AG08396 (cell line): ENCODE data around the gene SS18L1.
"Not testable (repeated sequence)": the region's sequence is repeated elsewhere in the genome, so short reads cannot be mapped to it uniquely, and the experiment has no call there.

Source experiments
- DNase-seq: peaks from one replicate; pipeline ENCODE4 v3.0.0; 2012; ENCODE audit warnings: low spot score, mixed read lengths

The SS18L1 gene, protein sequence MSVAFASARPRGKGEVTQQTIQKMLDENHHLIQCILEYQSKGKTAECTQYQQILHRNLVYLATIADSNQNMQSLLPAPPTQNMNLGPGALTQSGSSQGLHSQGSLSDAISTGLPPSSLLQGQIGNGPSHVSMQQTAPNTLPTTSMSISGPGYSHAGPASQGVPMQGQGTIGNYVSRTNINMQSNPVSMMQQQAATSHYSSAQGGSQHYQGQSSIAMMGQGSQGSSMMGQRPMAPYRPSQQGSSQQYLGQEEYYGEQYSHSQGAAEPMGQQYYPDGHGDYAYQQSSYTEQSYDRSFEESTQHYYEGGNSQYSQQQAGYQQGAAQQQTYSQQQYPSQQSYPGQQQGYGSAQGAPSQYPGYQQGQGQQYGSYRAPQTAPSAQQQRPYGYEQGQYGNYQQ

DNA sequence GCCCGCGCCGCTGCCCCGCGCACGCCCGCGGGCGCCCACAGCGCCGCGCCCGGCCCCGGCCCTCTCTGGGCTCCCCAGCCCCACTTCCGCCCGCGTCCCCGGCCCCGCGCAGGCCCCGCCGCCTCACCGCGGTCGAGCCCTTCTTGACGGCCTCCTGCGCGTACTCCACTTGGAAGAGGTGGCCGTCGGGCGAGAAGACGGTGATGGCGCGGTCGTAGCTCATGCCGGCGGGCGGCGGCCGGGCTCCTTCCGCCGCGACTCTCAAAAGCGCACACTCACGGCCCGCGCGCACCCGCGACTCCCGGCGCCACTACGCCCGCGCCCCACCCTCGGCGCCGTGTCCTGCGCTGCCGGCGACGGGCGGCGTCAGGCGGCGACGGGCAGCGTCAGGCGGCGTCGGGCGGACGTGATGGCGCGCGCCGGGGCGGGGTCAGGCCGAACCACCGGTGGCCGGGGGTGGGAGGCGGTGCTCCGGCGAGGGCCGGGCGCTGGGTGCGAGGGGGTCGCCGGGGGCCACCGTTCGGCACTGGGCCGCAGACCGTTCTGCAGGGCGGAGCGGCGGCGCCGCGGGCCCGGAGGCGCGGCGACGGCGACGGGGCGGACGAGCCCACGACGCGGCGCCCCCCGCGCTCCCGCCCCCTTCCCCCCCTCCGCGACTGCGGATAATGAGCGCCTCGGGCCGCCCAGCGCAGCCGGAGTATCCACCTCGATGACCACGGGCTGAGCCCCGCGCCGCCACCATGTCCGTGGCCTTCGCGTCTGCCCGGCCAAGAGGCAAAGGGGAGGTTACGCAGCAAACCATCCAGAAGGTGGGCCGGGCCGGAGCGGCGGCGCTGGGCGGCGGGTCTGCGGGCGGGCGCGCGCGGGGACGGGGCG lies at the start of gene SS18L1, which contains the start of gene PSMA7:
Gene SS18L1, plus strand, starts transcription at position 689 of the 876 bp plus-strand sequence. Its CDS starts 52 bp downstream, at position 741.
Gene PSMA7, minus strand, starts transcription at position 314 of the 876 bp plus-strand sequence. Its CDS starts 91 bp downstream, at position 223.
- peak; percentile 95 for DNase-seq

DNA sequence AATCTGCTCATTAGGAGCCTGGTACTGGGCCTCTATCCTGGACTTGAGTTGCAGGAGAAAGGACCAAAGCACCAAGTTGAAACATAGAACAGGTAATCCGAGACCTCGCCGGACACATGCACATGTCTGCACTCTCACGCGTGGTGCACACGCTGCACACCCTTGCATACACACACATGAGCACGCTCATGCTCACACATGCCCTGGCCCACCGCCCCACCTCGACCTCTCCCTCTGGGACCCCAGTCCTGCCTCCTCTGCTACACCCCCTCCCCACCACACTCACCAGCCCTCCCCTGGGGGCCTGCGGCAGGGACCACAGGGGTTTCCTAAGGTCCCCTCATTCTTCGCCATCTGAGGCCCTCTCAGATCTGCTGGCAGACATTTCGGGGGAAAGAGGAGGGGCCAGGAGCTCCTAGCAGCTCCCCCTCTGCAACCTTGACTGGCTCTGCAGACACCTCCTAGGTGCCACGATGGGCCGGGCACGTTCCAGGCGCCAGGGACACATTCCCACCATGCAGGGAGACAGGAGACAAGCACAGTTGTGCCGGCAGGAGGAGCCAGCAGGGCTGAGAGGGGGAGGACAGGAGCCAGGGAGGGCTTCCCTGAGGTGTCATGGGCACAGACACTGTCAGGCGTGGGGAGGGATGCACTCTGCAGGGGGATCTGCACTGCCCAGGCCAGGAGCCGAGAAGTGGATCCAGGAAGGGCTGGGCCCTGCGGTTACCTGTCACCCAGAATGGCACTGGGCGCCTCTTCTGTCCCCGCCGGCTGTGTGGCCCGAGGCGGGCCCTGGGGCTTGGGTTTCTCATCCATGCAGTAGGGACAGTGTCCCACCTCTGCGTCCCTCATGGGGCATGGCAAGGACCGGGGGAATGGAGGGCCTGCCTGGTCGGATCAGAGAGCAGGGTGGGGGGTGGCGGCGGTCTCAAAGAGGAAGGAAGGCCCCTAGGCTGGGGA lies 46.9 kb upstream of the SS18L1 start:
- DNase-seq: no peak

DNA sequence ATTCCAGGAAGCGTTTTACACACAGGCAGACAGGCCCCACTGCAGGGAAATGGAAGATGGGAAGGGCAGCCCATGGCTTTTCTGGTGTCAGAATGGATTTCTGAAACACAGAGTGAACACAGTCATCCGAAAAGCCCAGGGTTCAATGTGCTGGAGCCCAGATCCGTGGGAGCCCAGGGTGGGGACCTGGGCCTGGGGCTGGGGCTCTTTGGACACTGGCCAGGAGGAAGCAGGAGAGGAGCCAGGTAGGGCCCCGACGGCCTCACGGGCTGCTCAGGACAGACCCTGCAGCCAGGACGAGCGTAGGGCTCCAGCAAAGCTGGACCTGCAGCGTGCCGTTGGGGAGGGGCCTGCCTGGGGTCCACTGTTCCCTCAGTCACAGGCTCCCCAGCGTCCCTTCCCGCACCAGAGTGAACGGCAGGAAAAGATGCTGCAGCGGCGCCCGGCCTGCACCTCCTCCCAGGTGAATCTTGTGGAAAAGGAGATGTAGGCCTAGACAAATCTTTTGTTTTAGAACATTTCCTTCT lies 45.6 kb upstream of the SS18L1 start:
- DNase-seq: no peak

DNA sequence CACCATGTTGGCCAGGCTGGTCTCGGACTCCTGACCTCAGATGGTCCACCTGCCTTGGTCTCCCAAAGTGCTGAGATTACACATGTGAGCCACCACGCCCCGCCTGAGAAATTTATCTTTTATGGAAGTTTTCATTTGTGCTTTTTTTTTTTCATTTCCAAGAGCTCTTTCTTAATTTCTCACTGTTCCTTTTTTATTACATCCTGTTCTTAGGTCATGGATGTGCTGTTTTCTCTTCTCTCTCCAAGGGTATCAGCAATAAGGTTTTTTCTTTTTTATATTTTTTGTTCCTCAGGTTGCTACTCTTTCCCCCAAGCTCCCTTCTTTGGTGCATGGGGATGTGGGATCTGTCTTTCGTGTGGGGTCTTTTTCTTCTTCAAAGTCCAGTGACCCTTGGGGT lies 42.5 kb upstream of the SS18L1 start:
- DNase-seq: no peak

DNA sequence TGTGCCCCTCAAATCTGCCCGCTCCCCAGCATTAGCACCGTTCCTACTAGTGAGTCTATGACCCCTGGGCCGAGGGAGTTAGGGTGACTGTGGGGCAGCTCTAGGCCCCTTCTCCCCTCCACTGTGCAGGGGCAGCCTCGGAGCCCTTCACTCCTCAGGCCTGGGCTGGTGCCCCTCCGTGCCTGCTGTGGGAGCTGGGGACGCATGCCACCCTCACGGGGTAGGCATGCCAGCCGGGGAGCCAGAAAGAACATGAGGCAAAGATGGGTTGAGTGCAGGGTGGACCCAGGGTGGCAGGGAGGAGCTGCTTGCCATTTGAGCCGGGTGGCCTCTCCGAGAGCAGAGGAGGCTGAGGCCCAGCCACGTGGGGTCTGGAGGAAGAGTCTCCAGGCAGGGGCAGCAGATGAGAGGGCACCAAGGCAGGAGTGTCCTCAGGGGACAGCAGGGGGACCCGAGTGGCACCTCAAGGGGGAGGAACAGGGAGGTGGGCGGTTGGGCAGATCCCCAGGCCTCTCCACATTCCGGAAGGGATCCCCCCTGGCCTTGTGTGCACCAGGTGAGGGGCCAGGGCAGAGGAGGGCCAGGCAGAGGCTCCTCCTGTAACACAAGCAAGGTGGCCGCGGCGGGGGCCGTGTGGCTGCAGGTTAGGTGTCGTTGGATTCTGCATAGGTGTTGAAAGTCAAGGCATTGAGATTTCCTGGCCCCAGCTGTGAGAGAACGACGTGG lies 39.9 kb upstream of the SS18L1 start:
- DNase-seq: no peak

DNA sequence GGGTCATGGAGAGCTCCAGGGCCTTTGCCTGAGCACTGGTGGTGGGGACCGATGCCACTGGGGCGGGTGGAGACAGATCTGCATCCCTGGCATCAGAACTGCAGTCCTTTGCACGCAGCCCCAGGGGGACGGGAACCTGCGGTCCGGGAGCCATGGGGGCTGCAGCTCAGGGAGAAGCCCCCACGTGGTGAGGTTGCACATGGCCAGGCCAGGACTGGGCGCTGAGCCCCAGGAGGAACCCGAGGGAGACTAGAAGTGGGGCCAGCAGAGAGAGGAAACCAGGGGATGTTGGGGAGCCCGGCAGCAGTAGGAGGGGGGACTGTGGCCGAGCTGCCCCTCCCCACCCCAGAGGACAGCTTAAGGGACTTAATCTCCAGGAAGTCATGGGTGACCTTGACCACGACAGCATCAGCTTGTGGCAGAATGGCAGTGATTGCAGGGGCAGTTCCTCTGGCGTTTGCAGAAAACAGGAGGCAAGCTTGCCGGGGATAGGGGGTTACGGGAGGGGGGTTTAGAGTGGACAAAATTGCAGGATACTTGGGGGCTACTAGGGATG lies 39.3 kb upstream of the SS18L1 start:
- no peak for DNase-seq

DNA sequence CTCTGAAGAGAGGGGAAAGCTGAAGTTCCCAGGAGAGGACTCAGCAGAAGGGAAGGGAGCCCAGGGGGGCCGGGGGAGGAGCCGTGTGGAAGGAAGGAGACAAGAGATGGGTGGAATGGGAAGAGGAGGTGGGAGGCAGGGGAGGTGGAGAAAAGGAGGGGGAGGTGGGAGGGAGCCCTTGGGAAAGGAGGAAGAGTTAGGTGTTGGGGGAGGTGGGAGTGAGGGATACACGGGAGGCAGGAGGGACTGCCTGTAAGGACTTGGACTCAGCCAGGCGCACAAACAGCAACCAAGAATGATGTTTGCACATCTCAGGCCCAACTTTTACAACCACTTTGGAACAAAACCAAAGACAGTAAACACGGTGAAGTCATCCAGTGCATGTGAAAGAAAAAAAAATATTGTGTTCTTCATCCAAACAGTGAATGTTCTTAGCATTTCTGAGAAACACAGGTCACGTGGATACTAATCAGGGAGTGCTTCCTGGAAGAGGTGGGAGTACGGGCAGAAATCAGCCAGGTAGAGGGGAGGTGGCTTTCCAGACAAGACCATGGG lies 38.7 kb upstream of the SS18L1 start:
- peak; percentile 46 for DNase-seq

DNA sequence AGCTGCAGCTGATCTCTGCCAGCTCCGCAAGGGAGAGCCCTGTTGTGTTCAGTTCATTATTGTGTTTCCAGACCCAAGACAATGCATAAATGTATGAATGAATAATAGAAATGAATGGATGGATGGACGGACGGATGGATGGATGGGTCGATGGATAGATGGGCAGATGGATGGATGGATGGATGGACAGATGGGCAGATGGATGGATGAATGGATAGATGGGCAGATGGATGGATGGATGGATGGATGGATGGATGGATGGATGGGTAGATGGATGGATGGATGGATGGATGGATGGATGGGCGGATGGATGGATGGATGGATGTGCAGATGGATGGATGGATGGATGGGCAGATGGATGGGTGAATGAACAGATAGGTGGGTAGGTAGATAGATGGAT lies 38.0 kb upstream of the SS18L1 start:
- DNase-seq: no peak

DNA sequence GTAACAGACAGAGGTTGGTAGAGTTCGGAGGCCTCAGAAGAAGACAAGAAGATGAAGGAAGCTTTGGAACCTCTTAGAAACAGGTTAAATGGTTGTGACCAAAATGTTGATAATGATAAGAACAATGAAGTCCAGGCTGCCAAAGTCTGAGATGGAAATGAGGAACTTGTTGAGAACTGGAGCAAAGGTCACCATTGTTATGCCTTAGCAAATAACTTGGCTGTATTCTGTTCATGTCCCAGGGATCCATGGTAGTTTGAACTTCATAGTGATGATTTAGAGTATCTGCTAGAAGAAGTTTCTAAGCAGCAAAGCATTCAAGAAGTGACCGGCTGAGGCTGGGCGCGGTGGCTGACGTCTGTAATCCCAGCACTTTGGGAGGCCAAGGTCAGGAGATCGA lies 32.4 kb upstream of the SS18L1 start:
- DNase-seq: no peak

DNA sequence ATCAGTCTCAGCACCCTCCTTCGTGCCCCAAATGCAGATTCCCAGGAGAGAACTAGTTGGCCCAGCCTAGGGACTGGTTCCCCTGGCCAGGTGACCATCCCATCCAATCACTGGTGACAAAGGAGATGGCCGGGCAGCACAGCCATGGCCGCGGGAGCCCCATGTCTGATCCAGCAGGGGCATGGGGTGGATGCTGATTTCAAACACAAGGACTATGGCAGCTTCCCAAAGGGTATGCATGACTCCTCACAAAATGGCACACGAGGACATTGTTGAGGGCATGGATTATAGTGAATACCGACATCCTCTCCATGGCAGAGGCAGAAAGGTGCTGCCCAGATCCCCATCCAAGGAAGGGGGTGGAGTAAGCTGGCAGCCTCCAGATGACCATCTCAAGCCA lies 31.2 kb upstream of the SS18L1 start:
- DNase-seq: no peak

DNA sequence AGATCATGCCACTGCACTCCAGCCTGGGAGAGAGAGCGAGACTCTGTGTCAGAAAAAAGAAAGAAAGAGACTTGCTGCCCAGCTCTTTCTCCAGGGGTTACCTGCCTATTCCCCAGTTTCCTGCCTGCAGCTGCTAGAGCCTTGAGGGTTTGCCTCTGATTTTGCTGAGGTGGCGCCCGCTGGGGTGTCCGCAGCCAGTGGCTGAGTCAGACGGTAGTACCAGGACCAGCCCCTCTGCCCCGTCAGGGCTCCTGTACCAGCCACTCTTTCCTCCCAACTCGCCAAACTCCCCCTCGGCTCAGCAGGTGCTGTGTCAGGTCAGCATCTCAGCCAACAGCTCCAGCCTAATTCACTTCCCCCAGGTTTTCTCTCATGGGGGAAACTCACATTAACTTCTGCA lies 28.7 kb upstream of the SS18L1 start:
- no peak for DNase-seq

DNA sequence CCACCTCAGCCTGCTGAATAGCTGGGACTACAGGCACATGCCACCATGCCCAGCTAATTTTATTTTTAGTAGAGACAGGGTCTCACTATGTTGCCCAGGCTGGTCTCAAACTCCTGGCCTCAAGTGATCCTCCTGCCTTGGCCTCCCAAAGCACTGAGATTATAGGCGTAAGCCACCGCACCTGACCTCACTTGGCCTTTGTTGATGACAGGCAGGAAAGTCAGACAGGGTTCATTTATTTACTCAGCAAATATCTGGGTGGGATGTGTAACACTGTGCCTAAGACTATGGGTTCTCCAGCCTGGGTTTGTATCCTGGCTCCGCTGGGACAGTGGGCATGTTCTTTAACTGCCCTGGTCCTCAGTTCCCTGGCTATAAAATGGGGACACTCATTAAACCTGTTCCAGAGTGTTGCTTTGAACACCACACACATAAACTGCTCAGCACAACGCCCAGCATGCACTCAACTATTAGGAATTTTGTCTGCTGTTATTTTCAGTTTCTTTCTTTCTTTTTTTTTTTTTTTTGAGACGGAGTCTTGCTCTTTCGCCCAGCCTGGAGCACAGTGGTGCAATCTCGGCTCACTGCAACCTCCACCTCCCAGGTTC lies 27.7 kb upstream of the SS18L1 start:
- not testable (repeated sequence) for DNase-seq

DNA sequence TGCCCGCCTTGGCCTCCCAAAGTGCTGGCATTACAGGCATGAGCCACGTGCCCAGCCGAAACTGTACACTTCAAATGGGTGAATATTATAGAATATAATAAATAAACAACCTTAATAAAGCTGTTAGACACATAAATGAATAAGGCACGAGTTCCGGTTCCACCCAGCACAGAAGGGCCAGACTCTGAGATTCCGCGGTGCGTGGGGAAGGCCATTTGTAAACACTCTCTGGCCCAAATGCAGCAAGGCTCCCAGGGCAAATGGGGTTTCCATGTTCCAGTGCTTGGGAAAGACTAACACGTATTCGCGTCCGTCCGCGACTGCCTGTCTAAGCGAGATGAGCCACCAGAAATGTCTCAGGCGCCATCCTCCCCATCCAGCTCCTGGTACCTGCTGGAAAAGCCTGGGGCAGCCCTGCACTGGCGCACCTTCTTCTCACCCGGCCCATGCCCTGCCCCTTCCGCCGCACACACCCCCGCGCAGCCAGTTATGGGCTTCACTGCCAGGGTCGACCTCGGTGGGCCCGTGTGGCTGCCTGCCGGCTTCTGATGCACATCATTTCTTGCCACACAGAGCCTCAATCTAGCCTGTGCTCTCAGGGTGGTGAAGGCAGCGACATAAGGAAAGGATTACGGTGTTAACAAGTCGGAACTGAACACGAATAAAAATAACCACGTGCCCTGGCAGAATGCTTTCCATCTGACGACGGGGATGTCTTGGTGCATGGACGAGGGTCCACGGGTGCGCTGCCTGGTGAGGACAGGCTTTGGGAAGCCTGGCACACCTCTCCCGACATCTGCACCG lies 26.8 kb upstream of the SS18L1 start:
- DNase-seq: no peak

DNA sequence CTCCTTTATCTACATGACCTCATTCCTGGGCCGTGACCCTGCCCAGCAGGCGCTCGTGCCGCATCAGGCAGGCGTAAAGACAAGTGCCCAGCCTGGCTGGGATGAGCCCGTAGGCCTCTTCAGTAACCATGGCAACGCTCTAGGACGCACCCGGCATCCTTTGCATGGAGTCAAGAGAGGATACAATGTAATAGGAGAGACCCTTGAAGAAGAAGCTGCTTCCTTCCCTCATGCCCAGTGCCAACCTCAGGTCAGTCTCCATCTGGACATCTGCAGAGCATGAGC lies 26.3 kb upstream of the SS18L1 start:
- DNase-seq: no peak

DNA sequence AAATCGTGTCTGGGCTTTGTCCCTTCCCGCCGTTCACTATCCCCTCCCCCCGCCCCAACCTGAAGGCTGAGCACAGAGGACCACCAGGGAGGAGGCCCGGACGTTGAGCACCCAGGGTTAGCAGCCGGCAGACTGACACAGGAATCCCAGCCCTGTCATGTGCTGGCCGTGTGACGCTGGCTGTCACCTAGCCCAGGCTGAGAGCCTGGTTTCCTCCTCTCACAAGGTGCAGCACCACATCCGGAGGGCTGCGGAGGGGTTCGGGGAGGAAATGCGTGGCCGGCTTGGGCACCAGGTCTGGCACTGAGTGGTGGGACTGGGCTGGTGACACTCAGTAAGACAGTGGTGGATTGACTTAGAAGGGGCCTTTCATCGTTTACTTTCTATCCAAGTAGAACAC lies 25.9 kb upstream of the SS18L1 start:
- no peak for DNase-seq

DNA sequence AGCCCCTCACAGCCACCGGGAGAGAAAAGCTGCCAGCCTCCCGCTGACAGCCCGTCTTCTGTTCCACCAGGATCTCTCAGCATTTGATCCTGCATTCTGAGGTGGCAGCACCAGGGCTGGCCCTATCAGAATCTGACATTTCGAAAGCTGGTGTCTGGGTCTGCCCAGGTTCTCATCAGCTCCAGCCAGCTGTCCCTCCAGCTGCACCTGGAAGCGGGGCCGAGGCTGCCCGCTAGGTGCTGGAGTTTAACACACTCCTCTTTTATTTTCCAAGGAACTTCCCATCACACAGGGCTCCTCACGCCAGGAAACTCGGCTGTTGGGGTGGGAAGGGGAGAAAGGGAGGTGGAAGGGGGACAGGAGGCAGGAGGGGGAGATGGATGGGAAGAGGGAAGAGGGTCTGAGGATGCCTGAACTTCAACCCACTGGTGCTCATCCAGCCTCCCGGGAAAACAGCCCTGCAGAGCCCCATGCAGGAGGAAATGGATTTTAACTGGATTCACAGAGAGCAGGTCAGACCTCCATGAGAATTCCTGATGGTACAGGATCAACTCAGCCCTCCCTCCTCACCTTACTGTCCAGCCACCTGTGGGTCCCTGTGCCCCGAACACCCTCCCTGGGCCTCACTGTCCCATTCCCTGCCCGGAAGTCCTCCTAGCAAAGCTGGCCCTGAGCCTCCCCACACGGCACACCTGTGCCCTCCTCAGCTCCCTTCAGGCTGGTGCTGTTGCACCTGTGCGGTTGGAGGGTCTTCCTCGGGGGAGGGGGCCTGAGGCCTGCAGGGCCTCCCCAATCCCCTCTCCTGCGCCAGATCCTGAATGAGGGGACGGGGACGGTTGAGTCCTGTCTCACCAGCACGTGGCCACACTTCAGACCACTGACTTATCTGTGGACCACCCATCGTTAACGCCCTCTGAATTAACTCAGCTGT lies 25.2 kb upstream of the SS18L1 start:
- DNase-seq: no peak

DNA sequence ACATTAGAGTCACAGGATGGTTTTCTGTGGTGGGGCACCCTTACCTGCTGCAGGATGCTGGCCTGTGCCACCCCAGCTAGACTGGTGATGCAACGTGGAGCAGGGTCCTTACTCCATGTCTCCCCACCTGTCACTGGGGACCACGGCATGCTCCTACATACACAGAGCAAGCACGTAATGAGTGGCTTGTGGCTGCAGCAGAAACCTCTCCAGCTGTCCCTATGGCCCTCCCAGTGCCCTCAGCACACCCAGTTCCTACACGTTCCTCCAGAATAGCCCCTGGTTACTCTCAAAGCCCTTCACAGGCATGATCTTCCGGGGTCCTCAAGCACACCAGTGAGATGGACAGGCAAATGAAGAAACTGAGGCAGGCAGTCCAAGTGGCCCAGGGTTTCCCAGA lies 24.5 kb upstream of the SS18L1 start:
- DNase-seq: no peak
